Measurements from ENCODE around the gene FAM167B. TPM values are rescaled to one million over a fixed set of nuclear protein-coding genes. Genes with fewer than 3 reads are reported as not detected.
A peak's percentile ranks its signal among the peaks of the same experiment; 100 is the strongest.
"Not testable (repeated sequence)": the region's sequence is repeated elsewhere in the genome, so short reads cannot be mapped to it uniquely, and the experiment has no call there.

The FAM167B gene
- total RNA-seq, 1 experiment from 2014 or later, result 1.3 TPM

- ChIA-PET CTCF (interaction anchor here (0.6 to 1.5 kb wide), 6 partner anchors 12 to 445 kb away, joined by 3 to 19 read pairs (median 6); no protein-coding TSS in a partner anchor), POLR2A (ENCODE audit: unreplicated experiment) (interaction anchor here (0.5 to 0.8 kb wide), 2 partner anchors 33 to 51 kb away, joined by 3 read pairs; no protein-coding TSS in a partner anchor)
- H3F3A ChIP-seq (ENCODE audit: low read length, unreplicated experiment), result no peaks in the 10 kb centered on the region
- H3K79me2 ChIP-seq (ENCODE audit: low read length), result peaks cover 42% of the 10 kb centered on the region
- H3K9me3 ChIP-seq (ENCODE audit: low read length), result no peaks in the 10 kb centered on the region
- peak overlapping the region; percentile 89 for H3K4me2 ChIP-seq (ENCODE audit: low read length)
- no peaks in the 10 kb centered on the region for H3K27me3 ChIP-seq (ENCODE audit: low read length)
- H3K9me2 ChIP-seq (replicated peaks; ENCODE audit: low read length), result no peaks in the 10 kb centered on the region
- TF ChIP-seq EZH2 (IDR thresholded peaks at IDR 0.05; ENCODE audit: low read length, unreplicated experiment) (no peak), EZH2phosphoT487 (IDR thresholded peaks at IDR 0.05; ENCODE audit: borderline replicate concordance, low read length) (no peak)
- BruUV-seq (replicated peaks), result TSS peak; percentile 94
- H3K4me1 ChIP-seq (ENCODE audit: insufficient read depth, low read length), result peaks cover 30% of the 10 kb centered on the region
- peak; percentile 62 for ATAC-seq
- peak; percentile 81 for DNase-seq
- peak overlapping the region; percentile 89 for H2AFZ ChIP-seq (ENCODE audit: low read length)
- no peaks in the 10 kb centered on the region for H4K20me1 ChIP-seq (ENCODE audit: low read length)
- intact Hi-C loops (cut with micrococcal nuclease), result loop anchor here (5.0 kb wide), 1 partner anchor 74 kb away; no protein-coding TSS in a partner anchor
- H3K36me3 ChIP-seq (ENCODE audit: low read depth, low read length), result peaks cover 4% of the 10 kb centered on the region; the same call in 1 of the 2 replicates
- peak overlapping the region; percentile 81 for H3K9ac ChIP-seq (ENCODE audit: low read length)
- peak overlapping the region; percentile 81 for H3K27ac ChIP-seq (ENCODE audit: low read length)
- peak overlapping the region; percentile 88 for H3K4me3 ChIP-seq (ENCODE audit: low read length)
Observed at GRCh38 chr1:32291145-32291707, 44.2 kb downstream of the FAM167B start.

GRCh38 chr1:32291708-32292538 is 44.9 kb downstream of the FAM167B start, which contains the start of gene HDAC1:
Gene HDAC1 (plus strand): TSS chr1:32292083. CDS start chr1:32292170, 87 bp downstream.
- peaks cover 49% of the 10 kb centered on the region for H3K79me2 ChIP-seq (ENCODE audit: low read length)
- ATAC-seq (peak; percentile 86), DNase-seq (peak; percentile 98)
- peaks cover 30% of the 10 kb centered on the region for H3K4me1 ChIP-seq (ENCODE audit: insufficient read depth, low read length)
- H3K9me3 ChIP-seq (ENCODE audit: low read length), result no peaks in the 10 kb centered on the region
- H3K9me2 ChIP-seq (replicated peaks; ENCODE audit: low read length), result no peaks in the 10 kb centered on the region
- no peaks in the 10 kb centered on the region for H3K27me3 ChIP-seq (ENCODE audit: low read length)
- peak within 1 kb of the TSS; percentile 81 for H3K9ac ChIP-seq (ENCODE audit: low read length)
- TF ChIP-seq EZH2 (IDR thresholded peaks at IDR 0.05; ENCODE audit: low read length, unreplicated experiment) (no peak), EZH2phosphoT487 (IDR thresholded peaks at IDR 0.05; ENCODE audit: borderline replicate concordance, low read length) (no peak), CTCF (conservative IDR thresholded peaks at IDR 0.05; ENCODE audit: low read depth, low read length) (no peak)
- peak within 1 kb of the TSS; percentile 88 for H3K4me3 ChIP-seq (ENCODE audit: low read length)
- H3K36me3 ChIP-seq (ENCODE audit: low read depth, low read length), result peaks cover 4% of the 10 kb centered on the region; the same call in 1 of the 2 replicates
- H3K4me2 ChIP-seq (ENCODE audit: low read length), result peak within 1 kb of the TSS; percentile 89
- peak within 1 kb of the TSS; percentile 89 for H2AFZ ChIP-seq (ENCODE audit: low read length)
- intact Hi-C loops (cut with micrococcal nuclease), result loop anchor here (2.0 to 5.0 kb wide), 2 partner anchors 51 to 75 kb away; no protein-coding TSS in a partner anchor
- no peaks in the 10 kb centered on the region for H4K20me1 ChIP-seq (ENCODE audit: low read length)
- peak within 1 kb of the TSS; percentile 81 for H3K27ac ChIP-seq (ENCODE audit: low read length)
- CTCF ChIA-PET, result interaction anchor here (0.9 kb wide), 1 partner anchor 51 kb away, joined by 3 read pairs; no protein-coding TSS in a partner anchor
- no TSS peak for BruUV-seq (replicated peaks)
- POLR2A ChIA-PET (ENCODE audit: unreplicated experiment), result interaction anchor here (0.5 to 0.6 kb wide), 2 partner anchors 15 to 32 kb away, joined by 3 read pairs; no protein-coding TSS in a partner anchor
- H3F3A ChIP-seq (ENCODE audit: low read length, unreplicated experiment), result no peaks in the 10 kb centered on the region

DNA sequence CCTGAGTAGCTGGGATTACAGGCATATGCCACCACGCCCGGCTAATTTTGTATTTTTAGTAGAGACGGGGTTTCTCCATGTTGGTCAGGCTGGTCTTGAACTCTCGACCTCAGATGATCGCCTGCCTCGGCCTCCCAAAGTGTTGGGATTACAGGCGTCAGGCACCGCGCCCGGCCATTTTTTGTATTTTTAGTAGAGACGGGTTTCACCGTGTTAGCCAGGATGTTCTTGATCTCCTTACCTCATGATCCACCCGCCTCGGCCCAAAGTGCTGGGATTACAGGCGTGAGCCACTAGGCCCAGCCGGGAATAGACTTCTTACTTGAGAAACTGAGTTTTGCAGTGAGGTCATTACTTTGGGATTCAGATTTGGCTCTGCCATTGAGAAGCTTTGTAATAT is 51.2 kb downstream of the FAM167B start:
- H3K9me3 ChIP-seq (ENCODE audit: low read length); CTCF ChIA-PET; H2AFZ ChIP-seq (ENCODE audit: low read length); H3K27ac ChIP-seq (ENCODE audit: low read length); H3K4me3 ChIP-seq (ENCODE audit: low read length); H3K9ac ChIP-seq (ENCODE audit: low read length); H3K9me2 ChIP-seq (replicated peaks; ENCODE audit: low read length); H4K20me1 ChIP-seq (ENCODE audit: low read length); H3K4me1 ChIP-seq (ENCODE audit: insufficient read depth, low read length); H3K4me2 ChIP-seq (ENCODE audit: low read length); BruUV-seq (replicated peaks); ATAC-seq; H3K27me3 ChIP-seq (ENCODE audit: low read length); H3F3A ChIP-seq (ENCODE audit: low read length, unreplicated experiment); POLR2A ChIA-PET (ENCODE audit: unreplicated experiment); DNase-seq; intact Hi-C loops (cut with micrococcal nuclease): not testable (repeated sequence)
- peaks cover 82% of the 10 kb centered on the region for H3K79me2 ChIP-seq (ENCODE audit: low read length)
- peaks cover 18% of the 10 kb centered on the region; the same call in 1 of the 2 replicates for H3K36me3 ChIP-seq (ENCODE audit: low read depth, low read length)

Other genes starting within 250 kb of the FAM167B start
- gene KHDRBS1, start 233.4 kb upstream of the FAM167B start, total RNA-seq (2014; rRNA removed), result 86.7 and 114 TPM in 2 replicates
- gene TMEM39B, start 174.3 kb upstream of the FAM167B start, total RNA-seq (2014; rRNA removed), result 7.7 and 9.4 TPM in 2 replicates
- gene KPNA6, start 139.2 kb upstream of the FAM167B start, total RNA-seq (2014; rRNA removed), result 45.7 and 45.8 TPM in 2 replicates
- gene TXLNA, start 67.5 kb upstream of the FAM167B start, total RNA-seq (2014; rRNA removed), result 64.2 and 79.0 TPM in 2 replicates
- 4.7 and 5.5 TPM in 2 replicates for gene CCDC28B, start 46.6 kb upstream of the FAM167B start, total RNA-seq (2014; rRNA removed)
- 8.5 and 11.8 TPM in 2 replicates for gene IQCC, start 41.6 kb upstream of the FAM167B start, total RNA-seq (2014; rRNA removed)
- gene DCDC2B, start 38.1 kb upstream of the FAM167B start, total RNA-seq (2014; rRNA removed), result not detected in 2 replicates
- gene TMEM234, start 24.9 kb upstream of the FAM167B start, total RNA-seq (2014; rRNA removed), result 4.2 and 7.7 TPM in 2 replicates
- 413 and 442 TPM in 2 replicates for gene EIF3I, start 24.8 kb upstream of the FAM167B start, total RNA-seq (2014; rRNA removed)
- gene LCK, start 4.0 kb downstream of the FAM167B start, total RNA-seq (2014; rRNA removed), result 3.6 and 4.3 TPM in 2 replicates
- gene HDAC1, start 44.9 kb downstream of the FAM167B start, total RNA-seq (2014; rRNA removed), result 182 and 184 TPM in 2 replicates
- gene MARCKSL1, start 89.0 kb downstream of the FAM167B start, total RNA-seq (2014; rRNA removed), result 159 and 176 TPM in 2 replicates
- 3.0 and 3.7 TPM in 2 replicates for gene FAM229A, start 115.3 kb downstream of the FAM167B start, total RNA-seq (2014; rRNA removed)
- gene TSSK3, start 115.3 kb downstream of the FAM167B start, total RNA-seq (2014; rRNA removed), result not detected in 2 replicates
- gene BSDC1, start 147.2 kb downstream of the FAM167B start, total RNA-seq (2014; rRNA removed), result 59.8 and 68.5 TPM in 2 replicates
- 0.22 and 0.23 TPM in 2 replicates for gene ZBTB8B, start 217.8 kb downstream of the FAM167B start, total RNA-seq (2014; rRNA removed)